Measurements from ENCODE around the gene HES3. TPM values are rescaled to one million over a fixed set of nuclear protein-coding genes. Genes with fewer than 3 reads are reported as not detected.

HES3 gene
- total RNA-seq, 1 donor from 2014 or later, result not detected

- DNase-seq (ENCODE audit: low spot score), result no peak
- no peak for ATAC-seq
Measured at GRCh38 chr1:6276811-6277555, 33.0 kb downstream of the HES3 start.

- DNase-seq (ENCODE audit: low spot score) (no peak), ATAC-seq (no peak)
Measured at GRCh38 chr1:6278263-6278662, 34.3 kb downstream of the HES3 start.

GRCh38 chr1:6279066-6279465, 35.1 kb downstream of the HES3 start:
- DNase-seq (ENCODE audit: low spot score), result no peak
- ATAC-seq, result no peak

GRCh38 chr1:6279613-6280383, 35.8 kb downstream of the HES3 start:
- ATAC-seq (no peak), DNase-seq (ENCODE audit: low spot score) (no peak)

- ATAC-seq, result peak; percentile 79
- DNase-seq (ENCODE audit: low spot score), result peak; percentile 54
Measured at GRCh38 chr1:6280761-6281451, 36.9 kb downstream of the HES3 start.

GRCh38 chr1:6281511-6282402, 37.8 kb downstream of the HES3 start:
- DNase-seq (ENCODE audit: low spot score) (no peak), ATAC-seq (peak; percentile 69)

GRCh38 chr1:6282577-6283270, 38.7 kb downstream of the HES3 start:
- ATAC-seq (no peak), DNase-seq (ENCODE audit: low spot score) (no peak)

- DNase-seq (ENCODE audit: low spot score), result no peak
- no peak for ATAC-seq
Measured at GRCh38 chr1:6285336-6285735, 41.4 kb downstream of the HES3 start.

GRCh38 chr1:6286266-6286665, 42.3 kb downstream of the HES3 start:
- no peak for DNase-seq (ENCODE audit: low spot score)
- no peak for ATAC-seq

GRCh38 chr1:6287029-6287428, 43.0 kb downstream of the HES3 start:
- ATAC-seq, result peak; percentile 62
- no peak for DNase-seq (ENCODE audit: low spot score)

GRCh38 chr1:6287431-6287886, 43.5 kb downstream of the HES3 start:
- DNase-seq (ENCODE audit: low spot score) (peak; percentile 59), ATAC-seq (peak; percentile 70)

- DNase-seq (ENCODE audit: low spot score), result no peak
- ATAC-seq, result no peak
Measured at GRCh38 chr1:6288026-6288425, 44.0 kb downstream of the HES3 start.

- DNase-seq (ENCODE audit: low spot score), result no peak
- no peak for ATAC-seq
Measured at GRCh38 chr1:6288665-6289064, 44.7 kb downstream of the HES3 start.

GRCh38 chr1:6292102-6292501, 48.1 kb downstream of the HES3 start:
- no peak for DNase-seq (ENCODE audit: low spot score)

GRCh38 chr1:6294080-6294889, 50.3 kb downstream of the HES3 start:
- ATAC-seq (peak; percentile 16), DNase-seq (ENCODE audit: low spot score) (no peak)

More at GRCh38 chr1:6292102-6292501, 48.1 kb downstream of the HES3 start:
- no peak for ATAC-seq

- DNase-seq (ENCODE audit: low spot score) (peak; percentile 72), ATAC-seq (peak; percentile 87)
Measured at GRCh38 chr1:6294890-6295556, 51.0 kb downstream of the HES3 start.

All from left lobe of liver (tissue), 2 donors.